NCI-H187 treated with DMSO at 0.1 percent for 48 hours (cell line): ENCODE results near the gene HOXC10.

ENCODE experiments used
- DNase-seq: peaks from one replicate; lab custom pipeline; 2025; lab: John Stamatoyannopoulos, UW

Gene HOXC10

GRCh38 chr12:53950789-53951576, 34.0 kb upstream of the HOXC10 start:
- DNase-seq, result no peak

GRCh38 chr12:53951577-53952334, 33.2 kb upstream of the HOXC10 start:
- DNase-seq, result no peak

GRCh38 chr12:53952335-53952694, 32.6 kb upstream of the HOXC10 start:
- DNase-seq, result no peak

- no peak for DNase-seq
Measured at GRCh38 chr12:53952871-53953734, 31.8 kb upstream of the HOXC10 start.

GRCh38 chr12:53953831-53954693, 30.9 kb upstream of the HOXC10 start:
- no peak for DNase-seq

- DNase-seq, result no peak
Measured at GRCh38 chr12:53954694-53955035, 30.3 kb upstream of the HOXC10 start, which contains the start of gene HOXC12. Gene HOXC12 (plus strand): TSS chr12:53954903. CDS start chr12:53954930, 27 bp downstream.

GRCh38 chr12:53955036-53955775, 29.7 kb upstream of the HOXC10 start:
- DNase-seq, result no peak

GRCh38 chr12:53955776-53956250, 29.1 kb upstream of the HOXC10 start:
- no peak for DNase-seq

- DNase-seq, result no peak
Measured at GRCh38 chr12:53956251-53956887, 28.6 kb upstream of the HOXC10 start.

- no peak for DNase-seq
Measured at GRCh38 chr12:53956914-53957536, 27.9 kb upstream of the HOXC10 start.

GRCh38 chr12:53958128-53958527, 26.8 kb upstream of the HOXC10 start:
- DNase-seq, result no peak

GRCh38 chr12:53959314-53959713, 25.6 kb upstream of the HOXC10 start:
- DNase-seq, result no peak

- no peak for DNase-seq
Measured at GRCh38 chr12:53960187-53961024, 24.5 kb upstream of the HOXC10 start.

- no peak for DNase-seq
Measured at GRCh38 chr12:53961025-53961761, 23.8 kb upstream of the HOXC10 start.

- no peak for DNase-seq
Measured at GRCh38 chr12:53963005-53963404, 21.9 kb upstream of the HOXC10 start.

GRCh38 chr12:53963434-53964314, 21.3 kb upstream of the HOXC10 start:
- DNase-seq, result no peak

- no peak for DNase-seq
Measured at GRCh38 chr12:53964315-53964713, 20.6 kb upstream of the HOXC10 start.
